GM12878 (cell line): ENCODE data around the gene ARID4B. TPM values are rescaled to one million over a fixed set of nuclear protein-coding genes. Genes with fewer than 3 reads are reported as not detected.

Experiments
- ATAC-seq: fragments of 200-7000 bp; cut with Tn5 transposase; 3 replicates; pipeline ENCODE4 v1.9.1; 2020; ENCODE audit warnings: mild to moderate bottlenecking, moderate library complexity
- BruUV-seq: library from RNA; stranded (reverse); fragments of 400-500 nt; replicated peaks from 2 replicates; lab custom pipeline; 2021; lab: Mats Ljungman, UMichigan
- CTCF ChIA-PET: fragments of 300-600 bp; sonication (Branson Sonifier 250); formaldehyde crosslinking; extraction: SDS; loops from one replicate; lab custom pipeline; 2021; ENCODE audit warnings: inconsistent platforms; lab: Yijun Ruan, JAX
- POLR2A ChIA-PET: fragments of 350-600 bp; formaldehyde crosslinking; extraction: SDS; loops from one replicate; lab custom pipeline; 2021; ENCODE audit warnings: inconsistent platforms; lab: Charles Lee
- RAD21 ChIA-PET: fragments of 300-600 bp; sonication (Branson Sonifier 250); formaldehyde crosslinking; loops from one replicate; lab custom pipeline; 2023; ENCODE audit warnings: antibody characterized with exemption; ENCODE audit not compliant: unreplicated experiment; lab: Charles Lee
- SMC1A ChIA-PET: fragments of 300-600 bp; sonication (Branson Sonifier 250); formaldehyde crosslinking; loops from one replicate; lab custom pipeline; 2023; ENCODE audit not compliant: unreplicated experiment, uncharacterized antibody; lab: Charles Lee
- DNase-seq: peaks from one replicate; pipeline ENCODE4 v3.0.0-alpha.2; 2011; ENCODE audit warnings: low read depth, low spot score
- FAIRE-seq: peaks from 3 replicates; lab custom pipeline; 2011; peaks lifted over from hg19 to GRCh38; lab: Jason Lieb, UNC
- H2AFZ ChIP-seq: 2 replicates; pipeline ENCODE4 v1.6.0; 2011; ENCODE audit warnings: low read depth, low read length, control low read depth; ENCODE audit not compliant: control insufficient read depth
- H3K27ac ChIP-seq: 2 replicates; pipeline ENCODE4 v1.5.1; 2011; ENCODE audit warnings: control low read depth; ENCODE audit not compliant: control insufficient read depth, insufficient read depth
- H3K27me3 ChIP-seq, 2 experiments: replicated peaks in 1 of 2; 2 replicates each; pipeline versions ENCODE4 v1.6.0 to v1.6.1; 2011; ENCODE audit warnings: low read length in 1 of 2; ENCODE audit not compliant: control insufficient read depth in 2 of 2, insufficient read depth in 2 of 2
- H3K36me3 ChIP-seq, 2 experiments: 2 replicates each; pipeline ENCODE4 v1.5.1; 2011; ENCODE audit warnings: low read length in 1 of 2; ENCODE audit not compliant: control insufficient read depth in 2 of 2, insufficient read depth in 2 of 2
- H3K4me1 ChIP-seq: 2 replicates; pipeline ENCODE4 v1.6.1; 2011; ENCODE audit warnings: mild to moderate bottlenecking, low read length, moderate library complexity, mixed read lengths; ENCODE audit not compliant: control insufficient read depth, insufficient read depth
- H3K4me2 ChIP-seq: 2 replicates; pipeline ENCODE4 v1.6.0; 2011; ENCODE audit warnings: control low read depth; ENCODE audit not compliant: control insufficient read depth, insufficient read depth
- H3K4me3 ChIP-seq: fragments of 200-600 bp; sonication (generic); 2 replicates; pipeline ENCODE4 v1.5.1; 2016
- H3K79me2 ChIP-seq: 2 replicates; pipeline ENCODE4 v1.6.0; 2011; ENCODE audit warnings: low read length; ENCODE audit not compliant: control insufficient read depth, insufficient read depth
- H3K9ac ChIP-seq: 2 replicates; pipeline ENCODE4 v1.8.0; 2011; ENCODE audit warnings: low read length, control low read depth, mixed read lengths; ENCODE audit not compliant: control insufficient read depth, insufficient read depth
- H3K9me3 ChIP-seq: replicated peaks from 3 replicates; pipeline ENCODE4 v1.5.1; 2011; ENCODE audit warnings: mild to moderate bottlenecking, low read length; ENCODE audit not compliant: control insufficient read depth, insufficient read depth
- H4K20me1 ChIP-seq: 2 replicates; pipeline ENCODE4 v1.6.0; 2011; ENCODE audit not compliant: control insufficient read depth, insufficient read depth
- FOXM1 ChIP-seq: IDR thresholded peaks from 2 replicates; pipeline ENCODE4 v1.6.1; 2012; ENCODE audit warnings: low read depth, mild to moderate bottlenecking, inconsistent platforms, low read length, moderate library complexity
- IRF3 ChIP-seq: fragments of 450-650 bp; IDR thresholded peaks from 2 replicates; pipeline ENCODE4 v1.6.1; 2014; ENCODE audit warnings: mild to moderate bottlenecking
- KDM1A ChIP-seq: fragments of 200-600 bp; sonication (generic); IDR thresholded peaks from 2 replicates; pipeline ENCODE4 v1.6.1; 2016; ENCODE audit warnings: borderline replicate concordance
- TCF12 ChIP-seq: IDR thresholded peaks from 2 replicates; pipeline ENCODE4 v1.6.1; 2011; ENCODE audit warnings: low read depth, mild to moderate bottlenecking, low read length
- ZBTB33 ChIP-seq: fragments of 450-650 bp; IDR thresholded peaks from 2 replicates; pipeline ENCODE4 v1.6.1; 2017; ENCODE audit warnings: mild to moderate bottlenecking
- WGBS: methylation state at CpG from one replicate; pipeline ENCODE4 v1.1.6; 2016; ENCODE audit warnings: low lambda C conversion rate; ENCODE audit not compliant: insufficient replicate concordance, insufficient coverage; ENCODE audit errors: missing lambda C conversion rate; 5-methylcytosine and 5-hydroxymethylcytosine counted together
- in situ Hi-C: fragments of 300-500 bp; cut with MboI; formaldehyde crosslinking; loops from 9 replicates; pipeline ENCODE4 v1.14.3; 2018; ENCODE audit warnings: mixed read lengths
- intact Hi-C: fragments of 100-400 bp; cut with micrococcal nuclease; formaldehyde crosslinking; loops from one replicate; pipeline ENCODE4 v1.14.2; 2022; ENCODE audit not compliant: unreplicated experiment
- polyA plus RNA-seq, 11 experiments: library from polyadenylated mRNA; depleted of rRNA in 4 of 11; unstranded in 6 of 11; stranded (reverse) in 5 of 11; fragments of >200 nt; fragmentation: Nextera tagmentation in 4 of 11; fragmentation: Illumina TruSeq in 1 of 11; extraction: Ambion mirVana in 4 of 11; extraction: Trizol in 1 of 11; gene quantifications; 1 replicate in 1 of 11; 2 replicates in 10 of 11; pipeline versions ENCODE4 v1.2.1 to v1.2.3, GENCODE V29; 2011 to 2016; ENCODE audit warnings: inconsistent platforms in 2 of 11, missing spikeins in 2 of 11, low read depth in 1 of 11
- total RNA-seq, 4 experiments: library from RNA; depleted of rRNA in 3 of 4; stranded (reverse); fragments of >200 nt in 3 of 4; fragmentation: Illumina TruSeq in 1 of 4; extraction: Trizol in 1 of 4; gene quantifications; 2 replicates each; pipeline versions ENCODE4 v1.2.1 to v1.2.3, GENCODE V29; 2013 to 2021

ARID4B gene
- total and polyA plus RNA-seq, 10 of the 15 experiments (the other 5 are each of a cell fraction or from before 2014, with no cell fraction given), result 13.6 to 39.1 (median 28.0) TPM

GRCh38 chr1:235244974-235245592 is 82.9 kb downstream of the ARID4B start:
- in situ Hi-C loops, result loop anchor here (5.0 kb wide), 1 partner anchor 172 kb away; no protein-coding TSS in a partner anchor

More at GRCh38 chr1:235244974-235245592, 82.9 kb downstream of the ARID4B start:
- POLR2A ChIA-PET, result no interaction called here
- FAIRE-seq, result peak; percentile 56
- DNase-seq, result no peak
- 93% methylated on average over 9 of the region's 9 CpGs for WGBS
- Histone ChIP-seq H3K27me3 (no peaks in the 10 kb centered on the region), H4K20me1 (no peaks in the 10 kb centered on the region), H3K36me3 (peaks cover 0 to 6% of the 10 kb centered on the region in 2 experiments; a peak in 1 of 4 replicates), H3K9me3 (no peaks in the 10 kb centered on the region), H3K79me2 (peaks cover 1% of the 10 kb centered on the region; the same call in 1 of the 2 replicates), H3K9ac (no peak overlapping the region), H2AFZ (no peak overlapping the region), H3K4me1 (peaks cover 12% of the 10 kb centered on the region; the same call in 1 of the 2 replicates), H3K27ac (no peak overlapping the region), H3K4me3 (no peak overlapping the region), H3K4me2 (no peak overlapping the region)
- BruUV-seq, result no TSS peak
- CTCF ChIA-PET, result no interaction called here
- ATAC-seq, result no peak
- intact Hi-C loops, result no loop called here
- TF ChIP-seq FOXM1 (no peak), KDM1A (no peak), IRF3 (no peak), ZBTB33 (no peak), TCF12 (no peak)
- RAD21 ChIA-PET, result no interaction called here
- SMC1A ChIA-PET, result no interaction called here
